NB4 (cell line): ENCODE data around the gene PRKRA.

Experiments used
- CTCF ChIP-seq: IDR thresholded peaks from one replicate; pipeline ENCODE4 v1.5.1; 2012; ENCODE audit warnings: low read depth, low read length
- MAX ChIP-seq: IDR thresholded peaks from 2 replicates; pipeline ENCODE4 v1.6.1; 2011; ENCODE audit warnings: low read depth, low read length
- MYC ChIP-seq: IDR thresholded peaks from 2 replicates; pipeline ENCODE4 v1.6.1; 2011; ENCODE audit warnings: low read depth, low read length
- POLR2A ChIP-seq: IDR thresholded peaks from 2 replicates; pipeline ENCODE4 v1.6.1; 2011; ENCODE audit warnings: mild to moderate bottlenecking; ENCODE audit not compliant: insufficient read length; ENCODE audit errors: extremely low read depth

- TF ChIP-seq POLR2A (no peak), CTCF (no peak), MYC (no peak), MAX (no peak)
These were observed 47.2 kb downstream of the PRKRA start for GRCh38 chr2:178403671-178404306.
